ENCODE measurements around the gene TAF8. TPM values are rescaled to one million over a fixed set of nuclear protein-coding genes. Genes with fewer than 3 reads are reported as not detected.

Gene TAF8
- total RNA-seq, result 13.3 and 15.0 TPM in 2 replicates

DNA sequence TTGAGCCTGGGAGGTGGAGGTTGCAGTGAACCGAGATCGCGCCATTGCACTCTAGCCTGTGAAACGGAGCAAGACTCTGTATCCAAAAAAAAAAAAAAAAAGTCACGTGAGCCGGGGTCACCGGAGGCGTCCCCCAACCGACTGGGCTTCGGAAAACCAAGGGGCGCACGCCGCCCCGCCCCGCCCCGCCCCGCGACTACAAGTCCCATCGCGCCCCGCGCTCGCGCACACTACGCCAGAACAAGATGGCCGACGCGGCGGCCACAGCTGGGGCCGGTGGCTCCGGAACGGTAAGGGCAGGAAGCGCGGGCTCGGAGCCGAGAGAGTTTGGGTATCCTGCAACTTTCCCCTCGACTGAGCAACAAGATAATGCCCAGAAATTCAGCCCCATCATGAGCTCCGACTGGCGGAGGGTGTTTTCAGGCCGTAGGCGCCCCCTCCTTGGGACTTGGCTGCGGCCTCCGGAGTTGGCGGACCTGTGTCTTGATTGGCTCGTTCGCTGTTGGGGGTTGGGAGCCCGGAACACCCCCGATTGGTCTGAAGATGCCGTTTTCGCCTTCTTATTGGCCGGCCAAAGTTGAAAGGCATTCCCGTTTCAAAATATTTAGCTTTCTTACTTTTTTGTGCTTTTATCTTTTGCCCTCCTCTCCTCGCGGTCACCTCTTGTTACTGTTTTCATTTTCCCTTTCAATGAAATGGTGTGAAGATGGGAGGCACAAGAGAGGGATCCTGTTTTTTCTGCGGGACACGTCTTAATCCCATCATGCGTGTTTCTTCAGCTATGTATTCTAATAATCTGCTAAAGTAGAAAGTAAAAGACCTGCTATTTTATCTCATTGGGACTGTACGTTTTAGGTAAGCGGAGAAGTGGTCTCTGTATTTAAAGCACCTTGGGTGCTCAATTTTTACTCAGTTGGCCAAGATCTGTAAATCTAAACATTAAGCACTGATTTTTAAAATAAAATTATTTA, at the start of gene TAF8:
TAF8 (plus strand) TSS at position 228 of the 971 bp plus-strand sequence; CDS start at position 246, 18 bp downstream.

Small RNA genes lying within 50 kb of the gene (small RNA-seq; reads per million reads assigned to genes)
- gene RNU6-761P, result not detected

Other genes with a start within 250 kb of the TAF8 start
- gene USP49, start 155.1 kb upstream of the TAF8 start, total RNA-seq, result 3.5 and 5.1 TPM in 2 replicates
- 28.6 and 34.6 TPM in 2 replicates for gene MED20, start 129.4 kb upstream of the TAF8 start, total RNA-seq
- 9.0 and 12.3 TPM in 2 replicates for gene BYSL, start 129.0 kb upstream of the TAF8 start, total RNA-seq
- 24.8 and 28.9 TPM in 2 replicates for gene CCND3, start 108.7 kb upstream of the TAF8 start, total RNA-seq
- 3.2 and 3.8 TPM in 2 replicates for gene C6orf132, start 92.1 kb downstream of the TAF8 start, total RNA-seq
- gene GUCA1A, start 122.8 kb downstream of the TAF8 start, total RNA-seq, result 0.11 TPM in 1 of 2 replicates, not detected in the other
- 0.26 TPM in 1 of 2 replicates, not detected in the other for gene GUCA1B, start 144.4 kb downstream of the TAF8 start, total RNA-seq
- 49.2 and 56.7 TPM in 2 replicates for gene MRPS10, start 167.3 kb downstream of the TAF8 start, total RNA-seq

Measured in articular chondrocyte of knee joint (primary cell).